Stimulated activated CD4-positive, alpha-beta T cell treated with anti-CD3 and anti-CD28 coated beads, Interleukin-4, amount 100 ng/mL, for 1 hour (primary cell): ENCODE results near the gene CST8.

Experiments
- DNase-seq: peaks from one replicate; pipeline ENCODE4 v3.0.0-alpha.2; 2020

The CST8 gene

GRCh38 chr20:23526850-23527249 lies 35.9 kb downstream of the CST8 start:
- no peak for DNase-seq

- DNase-seq, result no peak
These were observed 38.0 kb downstream of the CST8 start for GRCh38 chr20:23528867-23529431.

GRCh38 chr20:23530937-23531567 lies 40.1 kb downstream of the CST8 start:
- DNase-seq, result no peak

- no peak for DNase-seq
These were observed 41.6 kb downstream of the CST8 start for GRCh38 chr20:23532533-23532932.

GRCh38 chr20:23533161-23533560 lies 42.2 kb downstream of the CST8 start:
- no peak for DNase-seq

- no peak for DNase-seq
These were observed 44.1 kb downstream of the CST8 start for GRCh38 chr20:23534801-23535593.

GRCh38 chr20:23536328-23536974 lies 45.5 kb downstream of the CST8 start:
- DNase-seq, result no peak

GRCh38 chr20:23537030-23537429 lies 46.1 kb downstream of the CST8 start:
- no peak for DNase-seq

GRCh38 chr20:23540624-23541023 lies 49.7 kb downstream of the CST8 start:
- no peak for DNase-seq

GRCh38 chr20:23541330-23541729 lies 50.4 kb downstream of the CST8 start:
- no peak for DNase-seq

- DNase-seq, result no peak
These were observed 50.9 kb downstream of the CST8 start for GRCh38 chr20:23541776-23542175.

GRCh38 chr20:23542801-23543200 lies 51.9 kb downstream of the CST8 start:
- no peak for DNase-seq

- no peak for DNase-seq
These were observed 53.2 kb downstream of the CST8 start for GRCh38 chr20:23544133-23544532.
